K562 (cell line): ENCODE measurements around the gene BCL2L15. TPM values are rescaled to one million over a fixed set of nuclear protein-coding genes. Genes with fewer than 3 reads are reported as not detected.

ENCODE experiments used
- ATF1 ChIP-seq, 2 experiments: fragments of 450-650 bp in 1 of 2; IDR thresholded peaks; 2 replicates each; pipeline ENCODE4 v1.6.1; 2016; ENCODE audit warnings: missing compliant biosample characterization in 1 of 2, missing genetic modification characterization in 1 of 2
- CXXC5 ChIP-seq: fragments of 250-450 bp; sonication (Bioruptor Pico); IDR thresholded peaks from 2 replicates; pipeline ENCODE4 v1.8.0; 2022; ENCODE audit warnings: inconsistent platforms, mild to moderate bottlenecking, moderate library complexity
- DNMT1 ChIP-seq: fragments of 450-650 bp; IDR thresholded peaks from 2 replicates; pipeline ENCODE4 v1.6.1; 2016; ENCODE audit warnings: antibody characterized with exemption, mild to moderate bottlenecking
- ELK3 ChIP-seq: fragments of 450-650 bp; formaldehyde crosslinking; IDR thresholded peaks from 2 replicates; pipeline ENCODE4 v1.4.0; 2020; ENCODE audit warnings: mild to moderate bottlenecking
- EP300 ChIP-seq: IDR thresholded peaks from 2 replicates; pipeline ENCODE4 v1.6.1; 2012; ENCODE audit warnings: low read length, improper control_type of control experiment
- ERF ChIP-seq: fragments of 450-650 bp; formaldehyde crosslinking; IDR thresholded peaks from 2 replicates; pipeline ENCODE4 v1.4.0; 2020; ENCODE audit warnings: mild to moderate bottlenecking, mixed read lengths
- HDAC6 ChIP-seq: IDR thresholded peaks from 2 replicates; pipeline ENCODE4 v1.6.1; 2012; ENCODE audit warnings: low read depth, mild to moderate bottlenecking, control low read depth, inconsistent platforms, low read length, moderate library complexity
- HDAC8 ChIP-seq: fragments of 450-650 bp; IDR thresholded peaks from 2 replicates; pipeline ENCODE4 v1.6.1; 2016; ENCODE audit warnings: mild to moderate bottlenecking, missing genetic modification characterization, moderate library complexity, missing compliant biosample characterization
- HMBOX1 ChIP-seq: sonication (generic); IDR thresholded peaks from 2 replicates; pipeline ENCODE4 v1.6.1; 2016
- IRF2 ChIP-seq: sonication (generic); formaldehyde crosslinking; IDR thresholded peaks from 2 replicates; pipeline ENCODE4 v1.8.1; 2022; ENCODE audit warnings: mild to moderate bottlenecking, missing genetic modification reagents
- KAT2B ChIP-seq: IDR thresholded peaks from one replicate; pipeline ENCODE4 v1.6.1; 2012; ENCODE audit warnings: low read depth, mild to moderate bottlenecking, control low read depth, inconsistent platforms, low read length, moderate library complexity
- KDM1A ChIP-seq, 2 experiments: fragments of 450-650 bp; IDR thresholded peaks; 2 replicates each; pipeline ENCODE4 v1.6.1; 2016; ENCODE audit warnings: mild to moderate bottlenecking in 2 of 2
- MAFK ChIP-seq: IDR thresholded peaks from 2 replicates; pipeline ENCODE4 v1.6.1; 2011; ENCODE audit warnings: low read length, improper control_type of control experiment
- MCM5 ChIP-seq: fragments of 450-650 bp; IDR thresholded peaks from 2 replicates; pipeline ENCODE4 v1.6.1; 2016; ENCODE audit warnings: low read depth
- MNT ChIP-seq, 2 experiments: fragments of 450-650 bp; conservative IDR thresholded peaks; 2 replicates each; pipeline ENCODE4 v1.6.1; 2017; ENCODE audit warnings: mild to moderate bottlenecking in 2 of 2, moderate library complexity in 2 of 2
- NR4A1 ChIP-seq, 2 experiments: fragments of 250-450 bp in 1 of 2; fragments of 450-650 bp in 1 of 2; sonication (Bioruptor Pico) in 1 of 2; IDR thresholded peaks; 2 replicates each; pipeline versions ENCODE4 v1.4.0 to v1.6.1; 2016 to 2020; ENCODE audit warnings: mild to moderate bottlenecking in 2 of 2, missing compliant biosample characterization in 1 of 2, missing genetic modification characterization in 1 of 2, moderate library complexity in 1 of 2
- PCBP1 ChIP-seq: fragments of 200-400 bp; formaldehyde crosslinking; IDR thresholded peaks from 2 replicates; pipeline ENCODE4 v1.6.1; 2018; ENCODE audit warnings: mild to moderate bottlenecking, low read depth, low read length; ENCODE audit not compliant: poor library complexity, severe bottlenecking
- SAP30 ChIP-seq: fragments of 200-600 bp; sonication (generic); IDR thresholded peaks from 2 replicates; pipeline ENCODE4 v1.6.1; 2012; ENCODE audit warnings: borderline replicate concordance, low read depth, mild to moderate bottlenecking, moderate library complexity, low read length, control low read depth, inconsistent platforms; ENCODE audit not compliant: insufficient read depth, poor library complexity, severe bottlenecking
- ZSCAN29 ChIP-seq: fragments of 450-650 bp; IDR thresholded peaks from 2 replicates; pipeline ENCODE4 v1.6.1; 2017
- polyA plus RNA-seq, 8 experiments: library from polyadenylated mRNA; depleted of rRNA in 4 of 8; stranded (reverse) in 5 of 8; unstranded in 3 of 8; fragments of >200 nt; fragmentation: Nextera tagmentation in 2 of 8; fragmentation: Illumina TruSeq in 1 of 8; extraction: Ambion mirVana in 2 of 8; extraction: Trizol in 1 of 8; gene quantifications; 2 replicates each; pipeline versions ENCODE4 v1.2.1 to v1.2.3, GENCODE V29; 2011 to 2014; ENCODE audit warnings: inconsistent platforms in 1 of 8, missing spikeins in 1 of 8
- total RNA-seq, 7 experiments: library from RNA; depleted of rRNA in 6 of 7; stranded (reverse); fragments of >200 nt in 6 of 7; fragmentation: Illumina TruSeq in 2 of 7; extraction: Trizol in 2 of 7; gene quantifications; 2 replicates each; pipeline versions ENCODE4 v1.2.1 to v1.2.3, GENCODE V29; 2011 to 2021; ENCODE audit warnings: low replicate concordance in 1 of 7
- TF ChIP-seq, protein P1 (sequence below): sonication (generic); formaldehyde crosslinking; IDR thresholded peaks from 2 replicates; pipeline ENCODE4 v1.8.0; 2023; ENCODE audit warnings: mild to moderate bottlenecking, missing genetic modification reagents

Gene BCL2L15
- total and polyA plus RNA-seq, 9 of the 15 experiments (the other 6 are each of a cell fraction or from before 2014, with no cell fraction given), result 0.06 to 0.42 (median 0.28) TPM; not detected in 1

GRCh38 chr1:113928941-113929749, 41.8 kb upstream of the BCL2L15 start, which contains the start of gene HIPK1 (continued):
- TF ChIP-seq MNT (conservative IDR thresholded peaks at IDR 0.05) (peak; percentile 83 to 88), ATF1 (CRISPR knock-in tag; IDR thresholded peaks at IDR 0.05) (no peak), ATF1 (tag; IDR thresholded peaks at IDR 0.05) (peak; percentile 98), NR4A1 (CRISPR knock-in tag; IDR thresholded peaks at IDR 0.05) (no peak; the same call in 1 of the 2 replicates), NR4A1 (tag; IDR thresholded peaks at IDR 0.05) (peak; percentile 57; the same call in 1 of the 2 replicates), EP300 (no peak; the same call in 1 of the 2 replicates), KDM1A (IDR thresholded peaks at IDR 0.05) (peak in 1 of 2 experiments; percentile 7; a peak in 1 of 4 replicates), HDAC8 (tag) (0 out of 2 replicates have a peak, but pooled peaks have one; percentile 16), KAT2B (peak; percentile 57), PCBP1 (peak; percentile 87), HDAC6 (no peak), ELK3 (CRISPR knock-in tag) (no peak), HMBOX1 (no peak), ZSCAN29 (no peak), MCM5 (no peak), SAP30 (peak; percentile 96), IRF2 (CRISPR knock-in tag) (no peak), CXXC5 (CRISPR knock-in tag) (peak; percentile 93), MAFK (no peak), DNMT1 (no peak), ERF (CRISPR knock-in tag) (no peak)
- TF ChIP-seq, protein P1, sequence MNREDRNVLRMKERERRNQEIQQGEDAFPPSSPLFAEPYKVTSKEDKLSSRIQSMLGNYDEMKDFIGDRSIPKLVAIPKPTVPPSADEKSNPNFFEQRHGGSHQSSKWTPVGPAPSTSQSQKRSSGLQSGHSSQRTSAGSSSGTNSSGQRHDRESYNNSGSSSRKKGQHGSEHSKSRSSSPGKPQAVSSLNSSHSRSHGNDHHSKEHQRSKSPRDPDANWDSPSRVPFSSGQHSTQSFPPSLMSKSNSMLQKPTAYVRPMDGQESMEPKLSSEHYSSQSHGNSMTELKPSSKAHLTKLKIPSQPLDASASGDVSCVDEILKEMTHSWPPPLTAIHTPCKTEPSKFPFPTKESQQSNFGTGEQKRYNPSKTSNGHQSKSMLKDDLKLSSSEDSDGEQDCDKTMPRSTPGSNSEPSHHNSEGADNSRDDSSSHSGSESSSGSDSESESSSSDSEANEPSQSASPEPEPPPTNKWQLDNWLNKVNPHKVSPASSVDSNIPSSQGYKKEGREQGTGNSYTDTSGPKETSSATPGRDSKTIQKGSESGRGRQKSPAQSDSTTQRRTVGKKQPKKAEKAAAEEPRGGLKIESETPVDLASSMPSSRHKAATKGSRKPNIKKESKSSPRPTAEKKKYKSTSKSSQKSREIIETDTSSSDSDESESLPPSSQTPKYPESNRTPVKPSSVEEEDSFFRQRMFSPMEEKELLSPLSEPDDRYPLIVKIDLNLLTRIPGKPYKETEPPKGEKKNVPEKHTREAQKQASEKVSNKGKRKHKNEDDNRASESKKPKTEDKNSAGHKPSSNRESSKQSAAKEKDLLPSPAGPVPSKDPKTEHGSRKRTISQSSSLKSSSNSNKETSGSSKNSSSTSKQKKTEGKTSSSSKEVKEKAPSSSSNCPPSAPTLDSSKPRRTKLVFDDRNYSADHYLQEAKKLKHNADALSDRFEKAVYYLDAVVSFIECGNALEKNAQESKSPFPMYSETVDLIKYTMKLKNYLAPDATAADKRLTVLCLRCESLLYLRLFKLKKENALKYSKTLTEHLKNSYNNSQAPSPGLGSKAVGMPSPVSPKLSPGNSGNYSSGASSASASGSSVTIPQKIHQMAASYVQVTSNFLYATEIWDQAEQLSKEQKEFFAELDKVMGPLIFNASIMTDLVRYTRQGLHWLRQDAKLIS (CRISPR knock-in tag), result peak; percentile 96
